GM19438 (cell line): ENCODE data around the gene KCNAB1.
A peak's percentile ranks its signal among the peaks of the same experiment; 100 is the strongest.
"Not testable (repeated sequence)": the region's sequence is repeated elsewhere in the genome, so short reads cannot be mapped to it uniquely, and the experiment has no call there.

Source experiments
- ATAC-seq: cut with Tn5 transposase; IDR thresholded peaks from one replicate; pipeline ENCODE4 v1.9.1; 2021; ENCODE audit warnings: low read depth; ENCODE audit not compliant: unreplicated experiment

Gene KCNAB1

GRCh38 chr3:156135921-156136638 lies 15.7 kb downstream of the KCNAB1 start:
- no peak for ATAC-seq

- not testable (repeated sequence) for ATAC-seq
Observed at GRCh38 chr3:156137397-156137796, 17.0 kb downstream of the KCNAB1 start.

GRCh38 chr3:156140001-156140595 lies 19.7 kb downstream of the KCNAB1 start:
- no peak for ATAC-seq

- no peak for ATAC-seq
Observed at GRCh38 chr3:156142702-156143101, 22.3 kb downstream of the KCNAB1 start.

GRCh38 chr3:156143136-156143535 lies 22.8 kb downstream of the KCNAB1 start:
- ATAC-seq = no peak

GRCh38 chr3:156144060-156144459 lies 23.7 kb downstream of the KCNAB1 start:
- ATAC-seq = no peak

- ATAC-seq = no peak
Observed at GRCh38 chr3:156145866-156146265, 25.5 kb downstream of the KCNAB1 start.

GRCh38 chr3:156148345-156148945 lies 28.1 kb downstream of the KCNAB1 start:
- no peak for ATAC-seq

- no peak for ATAC-seq
Observed at GRCh38 chr3:156148946-156149381, 28.6 kb downstream of the KCNAB1 start.

GRCh38 chr3:156149876-156150275 lies 29.5 kb downstream of the KCNAB1 start:
- no peak for ATAC-seq

GRCh38 chr3:156150434-156151066 lies 30.2 kb downstream of the KCNAB1 start:
- ATAC-seq = no peak

GRCh38 chr3:156151824-156152428 lies 31.5 kb downstream of the KCNAB1 start:
- no peak for ATAC-seq

GRCh38 chr3:156158656-156159295 lies 38.4 kb downstream of the KCNAB1 start:
- no peak for ATAC-seq

- ATAC-seq = peak; percentile 85
Observed at GRCh38 chr3:156160647-156161046, 40.3 kb downstream of the KCNAB1 start.

- ATAC-seq = no peak
Observed at GRCh38 chr3:156161172-156161571, 40.8 kb downstream of the KCNAB1 start.

- ATAC-seq = no peak
Observed at GRCh38 chr3:156163848-156164247, 43.5 kb downstream of the KCNAB1 start.

- no peak for ATAC-seq
Observed at GRCh38 chr3:156166808-156167207, 46.4 kb downstream of the KCNAB1 start.

GRCh38 chr3:156170571-156170970 lies 50.2 kb downstream of the KCNAB1 start:
- ATAC-seq = no peak

- no peak for ATAC-seq
Observed at GRCh38 chr3:156171281-156172267, 51.2 kb downstream of the KCNAB1 start.
